IPS DF 19.7 (cell line): ENCODE data around the gene PCNX2.
"Not testable (repeated sequence)": the region's sequence is repeated elsewhere in the genome, so short reads cannot be mapped to it uniquely, and the experiment has no call there.

Experiments
- DNase-seq: peaks from one replicate; pipeline ENCODE4 v3.0.0-alpha.2; 2013; ENCODE audit warnings: low read depth, low spot score

Gene PCNX2

GRCh38 chr1:233105225-233105624, 190.3 kb downstream of the PCNX2 start:
- no peak for DNase-seq

GRCh38 chr1:233102341-233102740, 193.2 kb downstream of the PCNX2 start:
- no peak for DNase-seq

GRCh38 chr1:233097959-233098580, 197.5 kb downstream of the PCNX2 start:
- no peak for DNase-seq

GRCh38 chr1:233097546-233097945, 198.0 kb downstream of the PCNX2 start:
- DNase-seq = no peak

GRCh38 chr1:233094691-233095090, 200.8 kb downstream of the PCNX2 start:
- no peak for DNase-seq

GRCh38 chr1:233094269-233094668, 201.3 kb downstream of the PCNX2 start:
- no peak for DNase-seq

- no peak for DNase-seq
Measured at GRCh38 chr1:233090746-233091494, 204.6 kb downstream of the PCNX2 start.

- no peak for DNase-seq
Measured at GRCh38 chr1:233089251-233089650, 206.3 kb downstream of the PCNX2 start.

- DNase-seq = no peak
Measured at GRCh38 chr1:233088613-233089012, 206.9 kb downstream of the PCNX2 start.

- no peak for DNase-seq
Measured at GRCh38 chr1:233086961-233087881, 208.3 kb downstream of the PCNX2 start.

- no peak for DNase-seq
Measured at GRCh38 chr1:233085566-233085965, 210.0 kb downstream of the PCNX2 start.

GRCh38 chr1:233082778-233083550, 212.6 kb downstream of the PCNX2 start:
- DNase-seq = no peak

GRCh38 chr1:233081735-233082134, 213.8 kb downstream of the PCNX2 start:
- no peak for DNase-seq

GRCh38 chr1:233080827-233081226, 214.7 kb downstream of the PCNX2 start:
- DNase-seq = not testable (repeated sequence)

GRCh38 chr1:233080286-233080685, 215.2 kb downstream of the PCNX2 start:
- DNase-seq = no peak

GRCh38 chr1:233079574-233079973, 216.0 kb downstream of the PCNX2 start:
- DNase-seq = peak; percentile 3

- DNase-seq = no peak
Measured at GRCh38 chr1:233078396-233078795, 217.1 kb downstream of the PCNX2 start.

- no peak for DNase-seq
Measured at GRCh38 chr1:233075915-233076295, 219.6 kb downstream of the PCNX2 start.

GRCh38 chr1:233066087-233066486, 229.4 kb downstream of the PCNX2 start:
- no peak for DNase-seq

GRCh38 chr1:233065685-233066084, 229.8 kb downstream of the PCNX2 start:
- no peak for DNase-seq

GRCh38 chr1:233064988-233065387, 230.5 kb downstream of the PCNX2 start:
- DNase-seq = no peak

- no peak for DNase-seq
Measured at GRCh38 chr1:233063462-233063861, 232.1 kb downstream of the PCNX2 start.
